Measurements from ENCODE around the gene ZSCAN9. TPM values are rescaled to one million over a fixed set of nuclear protein-coding genes. Genes with fewer than 3 reads are reported as not detected.

Gene ZSCAN9
- polyA plus RNA-seq, 3 donors: 4.7 to 5.4 (median 4.7) TPM

DNA sequence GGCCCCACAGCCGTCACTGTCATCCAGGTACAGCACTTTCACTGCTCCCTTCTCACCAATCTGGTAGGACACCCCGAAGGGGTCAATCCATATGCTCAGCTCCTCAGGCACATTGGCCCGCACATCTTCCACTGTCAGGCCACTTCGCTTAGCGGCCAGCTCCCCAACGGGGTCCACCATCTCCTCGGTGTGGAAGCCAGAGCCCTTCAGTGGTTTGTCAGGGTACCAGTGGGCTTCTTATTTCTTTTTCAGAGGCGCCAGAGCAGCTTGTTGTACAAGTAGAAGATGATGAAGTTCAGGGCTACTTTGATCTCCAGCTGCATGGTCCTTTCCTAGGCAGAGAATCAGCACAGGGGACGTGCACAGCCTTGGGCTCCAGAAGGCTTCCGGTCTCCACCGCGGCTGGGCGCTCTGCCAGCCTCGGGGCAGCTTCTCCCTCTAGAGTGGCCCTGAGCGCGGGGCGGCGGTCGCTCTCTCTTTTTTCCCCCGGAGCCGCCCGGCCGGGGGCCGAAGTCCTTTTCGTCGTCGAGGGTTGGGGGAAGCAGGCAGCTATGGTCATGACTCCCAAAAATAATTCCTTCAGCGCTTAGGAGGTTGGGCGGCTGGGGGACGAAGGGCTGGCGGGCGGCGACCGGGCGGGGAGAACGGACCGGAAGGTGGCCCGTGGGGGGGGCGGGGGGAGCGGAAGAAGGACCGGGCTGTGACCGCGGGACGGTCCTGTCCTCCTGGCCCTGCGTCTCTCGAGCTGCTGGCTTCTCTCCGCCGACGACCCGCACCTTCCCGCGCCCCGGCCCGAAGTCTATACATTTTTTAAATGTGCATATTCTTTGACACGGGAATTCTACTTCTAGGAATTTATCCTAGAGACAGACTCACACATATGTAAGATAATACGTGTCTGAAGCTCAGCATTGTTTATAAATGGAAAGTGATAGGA, 6.5 kb upstream of the ZSCAN9 start:
- H3K27ac ChIP-seq (ENCODE audit: low read depth, low read length): no peak overlapping the region
- 9 to 10% (median 9%) methylated on average over 54 to 56 of the region's 56 CpGs for WGBS, 3 donors

DNA sequence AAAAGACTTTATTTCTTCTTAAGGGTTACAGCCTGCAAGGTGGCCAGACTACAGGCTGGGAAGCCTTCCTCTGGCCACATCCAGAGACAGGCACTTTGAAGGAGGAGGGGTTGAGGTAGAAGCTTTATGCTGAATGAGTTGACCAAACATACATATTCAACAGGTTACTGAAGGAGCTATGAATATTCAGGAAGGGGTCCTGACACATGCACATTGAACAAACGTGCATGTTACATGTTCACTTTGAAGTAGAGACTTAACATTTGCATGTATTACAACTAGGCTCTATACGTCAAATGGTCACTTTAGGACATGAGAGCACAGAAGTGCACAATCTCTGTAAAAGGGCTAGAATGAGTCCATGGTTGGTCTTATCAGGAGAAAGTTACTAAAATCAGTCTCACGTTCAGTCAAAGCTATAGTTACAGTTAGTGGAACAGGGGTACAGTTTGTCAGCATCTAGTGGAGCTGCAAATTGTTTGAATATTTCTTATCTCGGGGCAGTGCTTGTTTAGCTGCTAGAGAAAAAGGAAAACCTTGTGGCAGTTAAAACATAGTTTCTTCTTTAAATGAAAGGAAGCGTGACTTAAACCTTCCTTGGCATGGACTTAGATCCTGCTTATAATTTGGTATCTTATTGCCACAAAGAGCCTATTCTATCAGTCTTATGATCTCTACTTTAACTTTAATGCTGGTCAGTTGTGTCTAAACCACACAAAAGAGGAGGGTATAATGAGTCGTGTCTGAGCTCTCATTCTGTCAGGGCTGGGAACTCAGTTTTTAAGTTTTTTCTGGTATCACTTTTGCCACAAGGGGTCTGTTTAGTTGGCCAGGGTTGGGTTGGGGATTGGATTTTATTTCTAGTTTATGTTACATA, 4.6 kb upstream of the ZSCAN9 start:
- WGBS, 3 donors: 30 to 44% (median 33%) methylated on average over 6 of the region's 6 CpGs
- no peak overlapping the region for H3K27ac ChIP-seq (ENCODE audit: low read depth, low read length)

DNA sequence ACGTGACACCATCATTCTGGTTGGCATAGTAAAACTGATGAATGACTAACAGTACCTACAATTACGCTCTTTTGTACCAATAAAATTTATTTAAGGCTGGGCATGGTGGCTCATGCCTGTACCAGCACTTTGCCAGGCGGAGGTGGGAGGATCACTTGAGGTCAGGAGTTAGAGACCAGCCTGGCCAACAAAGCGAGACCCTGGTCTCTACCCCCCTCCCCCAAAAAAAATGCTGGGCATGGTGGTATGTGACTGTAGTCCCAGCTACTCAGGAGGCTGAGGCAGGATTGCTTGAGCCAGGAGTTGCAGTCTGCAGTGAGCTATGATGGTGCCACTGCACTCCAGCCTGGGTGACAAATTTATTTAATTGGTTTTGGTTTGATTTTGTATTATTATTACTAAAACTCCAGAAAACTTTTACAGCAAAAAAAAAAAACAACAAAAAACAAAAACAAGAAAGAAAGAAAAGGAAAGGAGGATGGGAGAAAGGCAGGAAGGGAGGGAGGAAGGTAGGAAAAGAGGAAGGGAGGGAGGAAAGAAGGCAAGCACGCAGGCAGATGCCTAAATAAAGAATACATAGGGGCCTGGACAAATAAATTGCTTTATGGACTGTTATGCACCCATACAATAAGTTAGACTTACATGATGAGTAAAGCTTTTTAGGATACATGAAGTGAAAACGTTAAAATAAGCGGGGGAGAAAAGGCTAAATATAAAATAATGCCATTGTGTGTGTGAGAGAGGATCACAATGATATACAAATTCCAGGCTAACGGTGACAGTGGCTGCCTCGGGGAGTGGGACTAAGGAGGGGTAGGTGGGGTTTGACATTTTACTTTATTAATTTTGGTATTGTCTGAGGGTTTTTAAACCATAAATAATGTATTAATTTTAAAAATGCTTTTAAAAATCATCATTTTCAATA, 682 bp upstream of the ZSCAN9 start:
- no peak overlapping the region for H3K27ac ChIP-seq (ENCODE audit: low read depth, low read length)
- WGBS, 3 donors: 50 to 58% (median 54%) methylated on average over 9 of the region's 9 CpGs

DNA sequence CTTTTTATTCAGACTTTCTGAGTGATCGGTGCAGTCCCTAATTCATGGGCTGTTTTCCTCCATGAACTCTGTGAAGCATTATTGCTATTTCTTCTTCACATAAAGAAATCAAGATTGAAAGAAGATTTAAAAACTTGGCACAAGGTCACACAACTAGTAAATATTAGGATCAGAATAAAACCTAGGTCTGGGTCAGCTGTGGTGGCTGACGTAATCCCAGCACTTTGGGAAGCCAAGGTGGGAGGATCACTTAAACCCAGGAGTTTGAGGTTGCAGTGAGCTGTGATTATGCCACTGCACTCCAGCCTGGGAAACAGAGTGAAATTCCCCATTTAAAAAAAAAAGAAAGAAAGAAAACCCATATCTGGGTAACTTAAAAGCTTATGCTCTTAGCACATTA, 1.4 kb downstream of the ZSCAN9 start:
- no peak overlapping the region for H3K27ac ChIP-seq (ENCODE audit: low read depth, low read length)
- WGBS, 3 donors: 89 to 96% (median 92%) methylated on average over 2 of the region's 2 CpGs

DNA sequence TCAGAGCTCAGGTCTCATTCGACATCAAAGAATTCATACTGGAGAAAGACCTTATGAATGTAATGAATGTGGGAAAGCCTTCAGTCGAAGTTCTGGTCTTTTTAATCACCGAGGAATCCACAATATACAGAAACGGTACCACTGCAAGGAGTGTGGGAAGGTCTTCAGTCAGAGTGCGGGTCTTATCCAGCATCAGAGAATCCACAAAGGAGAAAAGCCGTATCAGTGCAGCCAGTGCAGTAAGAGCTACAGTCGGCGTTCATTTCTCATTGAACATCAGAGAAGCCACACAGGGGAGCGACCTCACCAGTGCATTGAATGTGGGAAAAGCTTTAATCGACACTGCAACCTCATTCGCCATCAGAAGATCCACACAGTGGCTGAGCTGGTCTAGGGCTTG, 7.7 kb downstream of the ZSCAN9 start:
- no peak overlapping the region for H3K27ac ChIP-seq (ENCODE audit: low read depth, low read length)
- WGBS, 3 donors: 95 to 97% (median 97%) methylated on average over 11 of the region's 11 CpGs

DNA sequence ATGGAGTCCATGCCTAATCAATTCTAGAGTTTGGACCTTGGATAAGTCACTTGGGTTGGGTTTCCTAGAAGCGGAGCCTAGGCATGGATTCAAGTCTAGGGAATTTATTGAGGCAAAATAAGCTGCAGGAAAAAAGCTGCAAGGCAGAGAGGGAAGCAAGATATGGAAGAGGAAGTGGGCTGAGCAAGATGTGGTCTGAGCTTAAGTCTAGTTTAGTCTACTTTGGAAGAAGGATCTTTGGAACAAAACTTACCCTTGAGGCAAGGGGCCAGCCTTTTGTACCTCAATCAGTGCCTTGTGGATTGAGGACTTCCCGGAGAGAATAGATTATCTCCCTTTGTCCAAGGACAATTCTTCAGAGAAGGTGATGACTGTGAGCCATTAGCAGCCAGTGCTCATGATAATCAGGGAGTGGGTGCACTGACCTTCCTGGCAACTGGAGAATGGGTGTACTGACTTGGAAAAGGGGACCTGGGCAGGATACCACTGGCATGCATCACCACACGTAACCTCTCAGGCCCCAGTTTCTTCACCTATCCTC, 10.9 kb downstream of the ZSCAN9 start:
- 87 to 95% (median 87%) methylated on average over 3 of the region's 3 CpGs for WGBS, 3 donors
- no peak overlapping the region for H3K27ac ChIP-seq (ENCODE audit: low read depth, low read length)

DNA sequence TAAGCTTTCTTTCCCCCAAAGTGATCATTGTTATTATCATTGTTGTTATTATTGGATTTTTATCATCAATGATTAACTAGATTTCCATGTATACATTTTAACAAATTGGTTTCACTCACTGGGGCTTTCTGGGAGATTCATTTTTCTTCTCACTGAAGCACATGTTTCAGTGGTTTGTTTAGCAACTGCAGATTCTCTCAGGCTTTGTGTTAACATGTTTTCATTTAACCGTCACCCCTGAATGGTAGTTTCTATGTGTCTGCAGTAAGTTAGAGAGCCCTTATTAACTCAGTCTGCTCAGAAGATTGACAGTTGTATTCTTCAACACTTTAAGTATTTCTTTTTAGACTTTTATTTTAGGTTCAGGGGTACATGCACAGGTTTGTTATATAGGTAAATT, 14.6 kb downstream of the ZSCAN9 start:
- 56 to 95% (median 89%) methylated on average over 1 of the region's 1 CpG for WGBS, 3 donors
- no peak overlapping the region for H3K27ac ChIP-seq (ENCODE audit: low read depth, low read length)

DNA sequence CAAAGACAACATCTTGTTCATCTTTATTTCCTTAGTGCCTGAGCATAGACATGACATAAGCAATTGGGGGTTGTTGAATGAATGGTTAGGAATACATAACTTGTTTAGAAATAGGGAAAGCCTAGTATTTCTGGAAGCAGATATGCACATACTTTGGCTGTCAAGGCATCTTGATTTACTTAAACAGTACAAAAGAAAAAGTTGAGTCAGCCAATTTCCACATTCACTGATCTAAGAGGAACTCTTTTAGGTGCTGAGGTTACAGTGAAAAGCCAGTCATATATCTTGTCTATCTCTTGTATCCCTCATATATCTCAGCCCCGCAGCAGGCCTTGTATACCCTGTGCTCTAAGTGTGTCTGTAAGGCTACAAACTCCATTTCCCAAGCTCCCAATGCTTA, 15.4 kb downstream of the ZSCAN9 start:
- 94 to 96% (median 96%) methylated on average over 1 of the region's 1 CpG for WGBS, 3 donors
- H3K27ac ChIP-seq (ENCODE audit: low read depth, low read length): no peak overlapping the region

DNA sequence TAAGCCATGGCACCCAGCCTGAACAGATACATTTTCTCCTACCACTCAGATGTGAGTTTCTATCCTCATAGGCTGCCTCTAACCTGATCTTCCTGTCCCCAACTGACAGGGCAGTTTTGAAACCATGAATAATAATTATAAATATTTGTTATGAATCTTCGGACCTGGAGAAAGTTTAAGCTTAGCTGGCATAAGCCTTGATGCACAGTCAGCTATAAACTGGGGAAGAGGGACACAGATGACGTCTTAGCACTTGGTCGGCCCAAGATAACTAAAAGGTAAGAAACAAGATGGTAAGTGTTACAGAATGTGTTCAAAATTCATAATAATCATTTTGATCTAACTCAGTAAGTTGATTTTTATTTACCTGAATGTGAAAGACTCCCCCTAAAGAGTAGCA, 18.9 kb downstream of the ZSCAN9 start:
- no peak overlapping the region for H3K27ac ChIP-seq (ENCODE audit: low read depth, low read length)
- WGBS, 3 donors: 91 to 94% (median 92%) methylated on average over 3 of the region's 3 CpGs

DNA sequence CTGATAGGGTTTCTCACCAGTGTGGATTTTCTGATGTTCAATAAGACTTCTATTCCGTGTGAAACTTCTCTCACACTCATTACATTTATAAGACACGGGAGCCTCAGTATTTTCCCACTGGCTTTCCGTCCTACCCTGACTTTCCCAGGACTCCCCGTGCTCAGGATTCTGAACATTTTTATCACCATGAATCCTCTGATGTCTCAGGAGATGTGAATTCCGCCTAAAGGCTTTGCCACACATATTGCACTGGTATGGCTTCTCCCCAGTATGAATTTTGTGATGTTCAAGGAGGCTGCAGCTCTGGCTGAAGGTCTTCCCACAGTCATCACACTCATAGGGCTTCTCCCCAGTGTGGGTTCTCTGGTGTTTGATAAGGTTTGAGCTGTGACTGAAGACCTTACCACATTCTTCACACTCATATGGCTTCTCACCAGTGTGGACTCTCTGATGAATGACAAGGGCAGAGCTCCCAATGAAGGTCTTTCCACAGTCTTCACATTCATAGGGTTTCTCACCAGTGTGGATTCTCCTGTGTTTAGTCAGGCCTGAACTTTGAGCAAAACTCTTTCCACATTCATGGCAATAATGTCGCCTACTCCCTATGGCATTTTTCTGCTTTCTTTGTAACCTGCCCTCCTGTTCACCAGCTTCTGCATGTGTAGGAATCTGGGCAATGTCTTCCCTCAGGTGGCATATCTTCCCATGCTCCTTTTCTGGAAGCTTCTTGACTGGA, 20.3 kb downstream of the ZSCAN9 start:
- WGBS, 3 donors: 85 to 93% (median 91%) methylated on average over 6 of the region's 6 CpGs
- H3K27ac ChIP-seq (ENCODE audit: low read depth, low read length): no peak overlapping the region

DNA sequence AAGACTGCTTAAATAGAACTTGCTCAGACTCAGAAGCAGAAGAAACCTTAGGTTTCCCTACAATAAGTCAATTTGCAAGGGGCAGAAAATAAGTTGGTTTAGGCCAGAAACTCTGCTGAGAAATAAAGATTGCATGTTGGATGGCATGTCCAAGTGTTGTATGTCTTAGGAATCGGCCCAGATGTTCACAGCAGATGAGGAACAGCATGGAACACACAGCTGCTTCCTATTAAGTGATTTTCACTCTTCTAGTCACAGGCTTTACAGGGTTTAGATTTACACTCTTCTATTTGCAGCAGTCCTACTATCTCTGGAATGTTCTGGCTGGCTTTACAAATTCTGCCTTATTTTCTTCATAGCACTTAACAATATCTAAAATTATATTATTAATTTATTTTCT, 23.8 kb downstream of the ZSCAN9 start:
- 80 to 95% (median 86%) methylated on average over 1 of the region's 1 CpG for WGBS, 3 donors
- no peak overlapping the region for H3K27ac ChIP-seq (ENCODE audit: low read depth, low read length)

DNA sequence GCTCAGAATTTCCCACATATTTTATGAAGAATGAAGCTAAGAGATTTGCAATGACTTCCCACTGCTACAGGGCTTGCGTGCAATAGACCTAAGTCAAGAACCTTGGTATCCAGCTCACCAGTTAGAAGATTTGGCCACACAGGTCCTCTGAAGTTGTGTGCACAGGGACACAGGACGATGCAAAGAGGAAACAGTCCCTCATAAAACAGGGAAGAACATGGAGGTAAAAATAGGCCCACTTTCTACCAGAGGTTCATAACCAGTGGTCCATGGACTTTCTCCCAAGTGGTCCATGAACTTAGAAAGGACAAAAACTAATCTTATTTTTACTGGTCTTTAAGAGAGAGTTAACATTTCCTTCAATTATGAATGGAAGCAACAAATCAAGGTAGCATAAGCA, 25.7 kb downstream of the ZSCAN9 start:
- WGBS, 3 donors: 73 to 86% (median 80%) methylated on average over 2 of the region's 2 CpGs
- no peak overlapping the region for H3K27ac ChIP-seq (ENCODE audit: low read depth, low read length)

DNA sequence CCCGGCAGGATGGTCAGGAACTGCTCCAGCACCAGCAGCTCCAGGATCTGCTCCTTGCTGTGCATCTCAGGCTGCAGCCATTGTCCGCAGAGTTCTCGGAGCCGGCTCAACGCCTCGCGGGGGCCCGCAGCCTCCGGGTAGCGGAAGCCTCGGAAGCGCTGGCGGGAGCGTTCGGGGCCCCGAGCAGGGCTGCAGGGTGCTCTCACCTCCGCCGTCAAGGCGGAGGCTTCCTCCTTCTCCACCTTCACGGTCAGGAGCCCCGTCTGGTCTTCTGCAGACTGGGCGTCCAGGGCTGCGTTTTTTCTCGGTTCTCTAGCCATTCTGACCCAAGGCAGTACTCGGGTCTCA, 26.6 kb downstream of the ZSCAN9 start:
- 0% methylated on average over 24 to 25 of the region's 25 CpGs for WGBS, 3 donors
- no peak overlapping the region for H3K27ac ChIP-seq (ENCODE audit: low read depth, low read length)

DNA sequence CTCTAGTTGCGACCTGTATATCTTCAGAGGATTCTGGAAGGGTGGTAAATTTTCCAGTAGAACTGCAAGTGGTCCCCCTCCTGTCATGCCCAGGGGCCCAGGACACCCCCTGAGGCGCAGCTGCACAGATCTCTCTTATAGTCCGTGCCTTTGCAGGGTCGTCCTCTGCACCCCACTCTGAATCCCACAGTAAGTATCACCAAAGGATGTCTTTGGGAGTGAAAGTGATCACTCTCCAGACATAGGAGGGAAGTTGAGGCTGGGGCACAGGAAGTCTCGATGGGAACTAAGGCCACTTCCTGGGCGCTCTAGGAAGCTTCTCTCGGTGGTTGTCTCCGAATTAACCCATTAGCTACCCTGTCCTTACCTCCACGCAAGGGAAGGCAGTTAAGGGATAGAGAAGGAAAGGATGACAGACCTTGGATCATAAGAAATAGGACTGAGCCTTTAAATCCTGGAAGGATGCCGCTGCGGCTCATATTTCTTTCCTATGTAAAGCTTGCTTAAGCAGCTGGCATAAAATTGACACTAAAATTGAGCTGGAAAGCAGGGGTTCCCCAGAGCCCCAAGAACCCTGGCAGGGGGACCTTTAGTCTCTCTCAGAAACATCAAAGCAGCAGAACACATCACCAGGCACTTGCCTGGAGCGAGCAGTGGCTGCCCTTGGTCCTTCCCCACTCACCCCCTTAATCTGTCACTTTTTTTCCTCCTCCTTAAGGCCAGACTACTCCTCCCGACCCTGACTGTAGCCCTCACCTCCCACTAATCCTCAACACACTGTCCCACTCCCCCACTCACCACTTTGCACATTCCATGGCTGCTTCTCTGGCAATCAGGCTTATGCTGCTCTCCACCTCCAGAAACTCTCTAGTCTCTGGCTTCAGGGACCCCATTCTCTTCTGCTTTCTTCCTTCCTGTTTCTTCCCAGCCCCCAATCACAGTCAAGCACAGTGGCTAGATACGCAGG, 27.2 kb downstream of the ZSCAN9 start, which contains the start of gene ZKSCAN4:
Gene ZKSCAN4, minus strand, starts transcription at position 261 of the 967 bp plus-strand sequence. CDS start 289 bp downstream, outside the sequence.
- H3K27ac ChIP-seq (ENCODE audit: low read depth, low read length): no peak within 1 kb of the TSS
- 5 to 7% (median 5%) methylated on average over 14 of the region's 14 CpGs for WGBS, 3 donors

DNA sequence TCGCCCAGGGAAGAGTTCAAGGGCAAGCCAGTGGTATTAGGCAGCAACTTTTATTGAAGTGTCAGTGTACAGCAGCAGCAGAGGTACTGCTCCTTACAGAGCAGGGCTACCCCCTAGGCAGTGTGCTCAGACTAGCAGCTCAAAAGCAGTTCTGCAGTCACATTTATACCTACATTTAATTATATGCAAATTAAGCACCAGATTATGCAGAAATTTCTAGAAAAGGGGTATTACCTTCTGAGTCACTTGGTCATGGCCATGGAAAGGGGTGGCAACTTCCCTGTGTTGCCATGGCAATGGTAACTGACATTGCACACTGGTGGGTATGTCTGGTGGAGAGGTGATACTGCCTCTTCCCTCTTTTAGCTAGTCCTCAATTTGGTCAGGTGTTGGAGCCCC, 29.0 kb downstream of the ZSCAN9 start:
- no peak overlapping the region for H3K27ac ChIP-seq (ENCODE audit: low read depth, low read length)
- WGBS, 3 donors: 63 to 90% (median 83%) methylated on average over 1 of the region's 1 CpG

DNA sequence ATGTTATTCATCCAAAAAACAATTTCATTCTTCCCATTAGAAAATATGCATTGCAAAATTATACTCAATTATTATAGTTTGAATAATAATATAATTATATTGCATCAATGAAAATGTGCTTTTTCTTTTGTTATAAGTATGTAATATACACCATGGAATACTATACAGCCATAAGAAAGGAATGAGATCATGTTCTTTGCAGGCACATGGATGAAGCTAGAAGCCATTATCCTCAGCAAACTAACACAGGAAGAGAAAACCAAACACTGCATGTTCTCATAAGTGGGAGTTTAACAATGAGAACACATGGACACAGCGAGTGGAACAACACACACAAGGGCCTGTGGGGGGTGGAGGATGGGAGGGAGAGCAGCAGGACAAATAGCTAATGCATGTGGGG, 32.0 kb downstream of the ZSCAN9 start:
- no peak overlapping the region for H3K27ac ChIP-seq (ENCODE audit: low read depth, low read length)

More for the DNA sequence above, 32.0 kb downstream of the ZSCAN9 start:
- WGBS, 3 donors: 0% methylated on average over 1 of the region's 1 CpG

All from adipose tissue (tissue), 3 donors.